HepG2 (cell line): ENCODE data around the gene CACNB4. TPM values are rescaled to one million over a fixed set of nuclear protein-coding genes. Genes with fewer than 3 reads are reported as not detected.

Source experiments
- ATAC-seq: fragments of 200-7000 bp; cut with Tn5 transposase; 3 replicates; pipeline ENCODE4 v1.9.1; 2020; ENCODE audit warnings: mild to moderate bottlenecking, moderate library complexity
- BruUV-seq: library from RNA; stranded (reverse); fragments of 400-500 nt; replicated peaks from 2 replicates; lab custom pipeline; 2021; lab: Mats Ljungman, UMichigan
- CTCF ChIA-PET: fragments of 300-600 bp; formaldehyde crosslinking; extraction: SDS; loops from one replicate; lab custom pipeline; 2021; ENCODE audit warnings: low total read pairs, inconsistent platforms, low intra/inter-chr PET ratio; lab: Yijun Ruan, JAX
- POLR2A ChIA-PET: fragments of 350-600 bp; sonication (Branson Sonifier 250); formaldehyde crosslinking; loops from one replicate; lab custom pipeline; 2020; ENCODE audit warnings: antibody characterized with exemption, inconsistent platforms; lab: Yijun Ruan, JAX
- DNase-seq: peaks from one replicate; pipeline ENCODE4 v3.0.0-alpha.2; 2015; ENCODE audit warnings: low spot score
- FAIRE-seq: peaks from 3 replicates; lab custom pipeline; 2011; peaks lifted over from hg19 to GRCh38; lab: Jason Lieb, UNC
- H2AFZ ChIP-seq: one replicate; pipeline ENCODE4 v1.6.1; 2011; ENCODE audit warnings: low read length, inconsistent platforms
- H3K27ac ChIP-seq: fragments of 300-600 bp; 3 replicates; pipeline ENCODE4 v1.8.0; 2011; ENCODE audit warnings: mixed run types, mild to moderate bottlenecking, mixed read lengths, low read length, inconsistent platforms; ENCODE audit not compliant: insufficient read depth; ENCODE audit errors: extremely low read length
- H3K27me3 ChIP-seq, 2 experiments: fragments of 200-600 bp in 1 of 2; 2 replicates in 1 of 2; 3 replicates in 1 of 2; pipeline versions ENCODE4 v1.6.0 to v1.8.0; 2011; ENCODE audit warnings: low read length in 2 of 2, mild to moderate bottlenecking in 2 of 2, moderate library complexity in 2 of 2, inconsistent platforms in 1 of 2; ENCODE audit not compliant: insufficient read depth in 2 of 2, control insufficient read depth in 1 of 2
- H3K36me3 ChIP-seq, 2 experiments: fragments of 200-600 bp in 1 of 2; replicated peaks in 1 of 2; 2 replicates in 1 of 2; 3 replicates in 1 of 2; pipeline versions ENCODE4 v1.5.1 to v1.8.0; 2011; ENCODE audit warnings: low read length in 2 of 2, inconsistent platforms in 1 of 2; ENCODE audit not compliant: insufficient read depth in 2 of 2, control insufficient read depth in 1 of 2
- H3K4me1 ChIP-seq: 2 replicates; pipeline ENCODE4 v1.5.1; 2012; ENCODE audit warnings: low read length, inconsistent platforms; ENCODE audit not compliant: insufficient read depth
- H3K4me2 ChIP-seq: 2 replicates; pipeline ENCODE4 v1.6.0; 2011; ENCODE audit warnings: low read depth, low read length, inconsistent platforms
- H3K4me3 ChIP-seq, 3 experiments: fragments of 200-600 bp in 1 of 3; sonication (generic), shearing (Covaris generic) in 1 of 3; replicated peaks in 1 of 3; 2 replicates each; pipeline ENCODE4 v1.5.1; 2011 to 2016; ENCODE audit warnings: low read length in 3 of 3, inconsistent platforms in 2 of 3, low read depth in 2 of 3, mild to moderate bottlenecking in 2 of 3, control low read depth in 1 of 3, mixed read lengths in 1 of 3; ENCODE audit not compliant: insufficient read depth in 1 of 3
- H3K79me2 ChIP-seq: one replicate; pipeline ENCODE4 v1.6.1; 2011; ENCODE audit warnings: low read length, inconsistent platforms; ENCODE audit not compliant: insufficient read depth
- H3K9ac ChIP-seq: 2 replicates; pipeline ENCODE4 v1.6.0; 2011; ENCODE audit warnings: mild to moderate bottlenecking, low read depth, low read length, inconsistent platforms; ENCODE audit not compliant: insufficient read depth
- H3K9me3 ChIP-seq: 2 replicates; pipeline ENCODE4 v1.5.1; 2012; ENCODE audit warnings: mild to moderate bottlenecking, low read length
- H4K20me1 ChIP-seq: 2 replicates; pipeline ENCODE4 v1.6.0; 2011; ENCODE audit warnings: inconsistent platforms, mild to moderate bottlenecking, low read length, moderate library complexity; ENCODE audit not compliant: insufficient read depth
- BCL6 ChIP-seq: IDR thresholded peaks from 2 replicates; pipeline ENCODE4 v1.6.1; 2016; ENCODE audit warnings: missing genetic modification reagents, missing compliant biosample characterization
- BHLHE40 ChIP-seq: IDR thresholded peaks from 2 replicates; pipeline ENCODE4 v1.6.1; 2011; ENCODE audit warnings: low read length, improper control_type of control experiment
- CC2D1A ChIP-seq: sonication (generic); formaldehyde crosslinking; IDR thresholded peaks from 2 replicates; pipeline ENCODE4 v1.8.1; 2023; ENCODE audit warnings: mild to moderate bottlenecking, missing genetic modification reagents
- FIP1L1 ChIP-seq: fragments of 200-400 bp; formaldehyde crosslinking; IDR thresholded peaks from 2 replicates; pipeline ENCODE4 v1.6.1; 2018; ENCODE audit warnings: low read depth, mild to moderate bottlenecking, low read length, moderate library complexity, borderline replicate concordance; ENCODE audit not compliant: insufficient read depth
- PRMT3 ChIP-seq: sonication (generic); formaldehyde crosslinking; IDR thresholded peaks from 2 replicates; pipeline ENCODE4 v1.8.1; 2022; ENCODE audit warnings: low read depth, mild to moderate bottlenecking, moderate library complexity, missing genetic modification reagents, borderline replicate concordance
- SKI ChIP-seq: fragments of 450-650 bp; IDR thresholded peaks from one replicate; pipeline ENCODE4 v1.6.1; 2018; ENCODE audit warnings: mild to moderate bottlenecking; ENCODE audit not compliant: partially characterized antibody
- THAP11 ChIP-seq: IDR thresholded peaks from 2 replicates; pipeline ENCODE4 v1.6.1; 2016; ENCODE audit warnings: missing biosample characterization, missing genetic modification reagents
- ZNF331 ChIP-seq: sonication (generic); formaldehyde crosslinking; IDR thresholded peaks from 2 replicates; pipeline ENCODE4 v1.4.0; 2020; ENCODE audit warnings: missing genetic modification reagents
- ZNF530 ChIP-seq: sonication (generic); formaldehyde crosslinking; IDR thresholded peaks from 2 replicates; pipeline ENCODE4 v1.5.0; 2020; ENCODE audit warnings: low read depth, mild to moderate bottlenecking, missing genetic modification reagents
- ZNF777 ChIP-seq: sonication (generic); formaldehyde crosslinking; IDR thresholded peaks from 2 replicates; pipeline ENCODE4 v1.4.0; 2020; ENCODE audit warnings: missing genetic modification reagents
- WGBS: methylation state at CpG from one replicate; pipeline ENCODE4 v1.1.6; 2017; ENCODE audit warnings: low lambda C conversion rate; 5-methylcytosine and 5-hydroxymethylcytosine counted together
- in situ Hi-C: cut with HindIII; loops from 2 replicates; pipeline ENCODE4 v1.10.0; 2017; ENCODE audit warnings: low pct_unique_long_range_greater_than_20kb; ENCODE audit not compliant: extremely low pct_ligation_motif_present
- intact Hi-C: fragments of 100-400 bp; cut with micrococcal nuclease; formaldehyde crosslinking; loops from one replicate; pipeline ENCODE4 v1.10.0; 2022; ENCODE audit not compliant: unreplicated experiment
- polyA plus RNA-seq, 8 experiments: library from polyadenylated mRNA; depleted of rRNA in 3 of 8; stranded (reverse) in 7 of 8; unstranded in 1 of 8; fragments of >200 nt; fragmentation: Illumina TruSeq in 4 of 8; extraction: Trizol in 4 of 8; gene quantifications; 2 replicates each; pipeline versions ENCODE4 v1.2.1 to v1.2.3, GENCODE V29; 2011 to 2016; ENCODE audit warnings: low read depth in 4 of 8, missing spikeins in 1 of 8, mixed read lengths in 1 of 8; ENCODE audit not compliant: insufficient read depth in 1 of 8
- total RNA-seq, 5 experiments: library from RNA; depleted of rRNA; stranded (reverse); fragments of >200 nt; fragmentation: Illumina TruSeq; extraction: Trizol; gene quantifications; 2 replicates each; pipeline ENCODE4 v1.2.3, GENCODE V29; 2016; ENCODE audit warnings: low read depth in 1 of 5
- TF ChIP-seq, protein P1 (sequence below): IDR thresholded peaks from 2 replicates; pipeline ENCODE4 v1.6.1; 2016; ENCODE audit warnings: mild to moderate bottlenecking
- TF ChIP-seq, protein P2 (sequence below): sonication (generic); formaldehyde crosslinking; IDR thresholded peaks from 2 replicates; pipeline ENCODE4 v1.4.0; 2020; ENCODE audit warnings: missing genetic modification reagents

The CACNB4 gene
- total and polyA plus RNA-seq, 2 of the 13 experiments (the other 11 are each of a cell fraction or from before 2014, with no cell fraction given): 5.1 to 14.3 TPM

DNA sequence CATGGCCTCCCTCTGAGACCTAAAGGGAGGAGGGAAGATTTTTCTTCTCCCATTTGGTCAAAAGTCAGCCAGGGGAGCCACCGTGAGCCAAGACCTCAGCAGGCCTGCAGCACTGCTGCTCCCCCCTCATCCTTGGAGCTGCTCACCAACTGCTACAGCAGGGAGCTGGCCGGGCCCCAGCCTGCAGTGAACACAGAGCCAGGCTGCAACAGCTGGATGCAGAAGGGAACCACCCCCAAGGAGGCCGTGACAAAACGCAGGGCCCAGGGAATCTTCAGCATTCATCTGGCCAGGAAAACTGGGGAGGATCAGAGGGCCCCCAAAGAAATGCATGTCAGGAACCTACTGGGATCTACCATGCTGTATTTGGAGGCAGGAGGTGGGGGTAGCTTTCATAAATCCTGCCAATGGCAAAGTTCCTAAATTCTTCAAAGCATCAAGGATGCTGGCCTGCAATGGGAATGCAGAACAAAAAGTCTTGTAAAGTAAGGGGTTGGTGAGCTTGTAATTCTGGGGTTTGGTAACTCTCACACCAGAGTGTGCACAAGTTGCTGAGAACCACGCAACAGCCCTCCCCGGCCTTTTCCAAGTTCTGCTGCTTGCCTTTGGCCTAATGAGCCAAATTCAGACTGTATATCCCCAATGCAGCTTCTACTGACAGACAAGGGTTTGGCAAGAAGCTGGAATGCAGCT is 61.0 kb downstream of the CACNB4 start (continued):
- TF ChIP-seq, protein P1, sequence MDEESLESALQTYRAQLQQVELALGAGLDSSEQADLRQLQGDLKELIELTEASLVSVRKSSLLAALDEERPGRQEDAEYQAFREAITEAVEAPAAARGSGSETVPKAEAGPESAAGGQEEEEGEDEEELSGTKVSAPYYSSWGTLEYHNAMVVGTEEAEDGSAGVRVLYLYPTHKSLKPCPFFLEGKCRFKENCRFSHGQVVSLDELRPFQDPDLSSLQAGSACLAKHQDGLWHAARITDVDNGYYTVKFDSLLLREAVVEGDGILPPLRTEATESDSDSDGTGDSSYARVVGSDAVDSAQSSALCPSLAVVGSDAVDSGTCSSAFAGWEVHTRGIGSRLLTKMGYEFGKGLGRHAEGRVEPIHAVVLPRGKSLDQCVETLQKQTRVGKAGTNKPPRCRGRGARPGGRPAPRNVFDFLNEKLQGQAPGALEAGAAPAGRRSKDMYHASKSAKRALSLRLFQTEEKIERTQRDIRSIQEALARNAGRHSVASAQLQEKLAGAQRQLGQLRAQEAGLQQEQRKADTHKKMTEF (CRISPR knock-in tag): no peak
- no peak for TF ChIP-seq SKI
- no peak for TF ChIP-seq BHLHE40
- no peak for TF ChIP-seq ZNF777 (CRISPR knock-in tag)
- TF ChIP-seq, protein P2, sequence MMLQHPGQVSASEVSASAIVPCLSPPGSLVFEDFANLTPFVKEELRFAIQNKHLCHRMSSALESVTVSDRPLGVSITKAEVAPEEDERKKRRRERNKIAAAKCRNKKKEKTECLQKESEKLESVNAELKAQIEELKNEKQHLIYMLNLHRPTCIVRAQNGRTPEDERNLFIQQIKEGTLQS (CRISPR knock-in tag): no peak
- TF ChIP-seq ZNF331 (CRISPR knock-in tag): no peak
- no peak for TF ChIP-seq CC2D1A (CRISPR knock-in tag)

DNA sequence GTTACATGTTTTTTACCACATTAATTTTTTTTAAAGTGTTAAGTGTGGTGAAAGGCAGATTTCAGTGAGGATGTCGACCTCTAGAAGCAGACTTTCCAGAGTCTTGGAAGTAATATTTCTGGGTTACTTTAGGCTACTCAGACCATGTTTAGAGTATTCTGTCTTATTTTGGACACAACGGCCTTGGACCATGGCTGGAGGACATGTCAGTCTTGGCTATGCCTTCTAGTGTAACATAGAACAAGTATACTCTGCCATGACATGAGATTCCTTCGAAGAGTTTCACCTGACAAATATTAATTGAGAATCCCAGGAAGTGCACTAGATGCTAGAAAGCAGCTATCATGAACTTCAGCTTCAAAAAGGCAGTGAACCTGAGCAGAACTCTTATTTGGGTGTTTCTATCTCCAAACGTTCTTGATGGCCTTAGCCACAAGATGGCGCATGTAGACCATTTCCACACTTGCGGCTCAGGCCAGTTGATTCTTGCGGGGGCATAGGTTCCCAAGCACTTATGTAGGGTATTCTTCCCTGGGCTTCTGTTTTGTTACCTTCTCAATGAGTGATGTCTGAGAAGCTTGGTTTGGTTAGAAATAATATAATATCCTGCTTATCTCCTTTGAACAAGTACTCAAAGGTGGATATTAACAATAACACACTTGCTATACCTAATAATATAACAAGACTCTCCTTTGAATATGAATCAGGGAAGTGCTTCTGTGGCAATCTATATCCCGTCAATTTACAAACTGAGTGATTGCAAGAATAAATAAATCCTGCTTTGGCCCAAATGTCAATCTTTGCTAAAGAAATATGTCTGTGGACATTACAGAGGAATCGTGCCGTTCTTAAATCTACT is 62.0 kb downstream of the CACNB4 start:
- Histone ChIP-seq H4K20me1 (no peaks in the 10 kb centered on the region), H3K36me3 (no peaks in the 10 kb centered on the region), H3K79me2 (no peaks in the 10 kb centered on the region), H3K4me3 (no peak overlapping the region), H2AFZ (no peak overlapping the region), H3K4me2 (no peak overlapping the region), H3K4me1 (no peaks in the 10 kb centered on the region), H3K27ac (no peak overlapping the region), H3K9ac (no peak overlapping the region), H3K27me3 (peaks cover 2 to 30% of the 10 kb centered on the region in 2 experiments; a peak in 2 of 5 replicates), H3K9me3 (no peaks in the 10 kb centered on the region)
- POLR2A ChIA-PET: interaction anchor here (1.9 kb wide), 1 partner anchor 139 kb away, joined by 4 read pairs; the partner anchor contains the start of gene STAM2
- BruUV-seq: no TSS peak
- DNase-seq: peak; percentile 73
- 29% methylated on average over 10 of the region's 10 CpGs for WGBS
- peak; percentile 83 for ATAC-seq
- in situ Hi-C loops (loop anchor here (10.0 to 25.0 kb wide), 3 partner anchors 138 to 1450 kb away; partner anchors contain the start of genes RPRM and STAM2), intact Hi-C loops (loop anchor here (1.0 to 10.0 kb wide), 7 partner anchors 79 to 1248 kb away; partner anchors contain the start of genes FMNL2 and STAM2)
- CTCF ChIA-PET: interaction anchor here (0.8 to 1.7 kb wide), 7 partner anchors 11 to 1482 kb away, joined by 3 to 6 read pairs (median 4); no protein-coding TSS in a partner anchor
- peak; percentile 83 for FAIRE-seq
- no peak for TF ChIP-seq PRMT3 (CRISPR knock-in tag)
- TF ChIP-seq ZNF331 (CRISPR knock-in tag): no peak; the same call in 1 of the 2 replicates
- TF ChIP-seq ZNF530 (CRISPR knock-in tag): no peak
- TF ChIP-seq THAP11 (CRISPR knock-in tag): peak; percentile 53; the same call in 1 of the 2 replicates
- TF ChIP-seq FIP1L1: no peak
- TF ChIP-seq BCL6 (CRISPR knock-in tag): peak; percentile 53; the same call in 1 of the 2 replicates
